Measurements from ENCODE around the gene DCDC1.

Gene DCDC1

DNA sequence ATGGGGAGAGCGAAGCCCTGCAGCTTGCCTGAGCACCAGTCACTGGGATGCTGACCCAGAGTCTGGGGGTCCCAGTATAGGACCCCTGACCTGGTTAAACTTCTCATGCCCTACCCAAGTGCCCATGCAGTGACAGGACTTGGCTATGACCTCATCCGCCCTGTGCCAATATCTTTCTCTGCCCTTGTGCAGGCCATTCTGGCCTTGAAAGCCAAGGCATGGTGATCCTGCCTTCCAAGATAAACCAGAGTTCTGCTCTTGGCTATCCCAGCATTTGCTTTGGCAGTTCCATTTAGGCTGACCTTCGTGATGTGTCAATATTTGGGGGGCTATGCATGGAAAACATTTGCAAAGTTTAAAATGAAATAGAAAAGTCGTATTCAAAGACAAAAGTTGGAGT is 542.6 kb downstream of the DCDC1 start:
- DNase-seq, result no peak

DNA sequence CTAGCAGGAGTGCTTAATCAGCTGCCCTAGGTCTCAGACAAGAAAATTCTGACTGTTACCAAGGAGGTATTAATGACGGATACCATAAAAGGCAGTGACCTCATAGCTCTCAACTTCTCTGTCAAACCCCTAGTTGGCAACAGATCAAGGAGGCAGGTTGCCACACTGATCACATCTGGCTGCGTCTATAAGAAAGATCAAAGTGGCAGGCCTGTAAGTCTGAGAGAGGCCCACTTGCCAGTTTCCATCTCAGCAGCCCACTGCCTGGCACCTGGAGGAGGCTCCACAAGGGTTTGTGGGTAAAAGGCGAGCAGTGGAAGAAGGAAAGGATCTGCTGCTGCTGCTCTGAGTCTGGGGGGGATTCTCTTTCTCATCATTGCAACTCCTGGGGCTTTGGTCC is 543.8 kb downstream of the DCDC1 start:
- DNase-seq, result no peak

DNA sequence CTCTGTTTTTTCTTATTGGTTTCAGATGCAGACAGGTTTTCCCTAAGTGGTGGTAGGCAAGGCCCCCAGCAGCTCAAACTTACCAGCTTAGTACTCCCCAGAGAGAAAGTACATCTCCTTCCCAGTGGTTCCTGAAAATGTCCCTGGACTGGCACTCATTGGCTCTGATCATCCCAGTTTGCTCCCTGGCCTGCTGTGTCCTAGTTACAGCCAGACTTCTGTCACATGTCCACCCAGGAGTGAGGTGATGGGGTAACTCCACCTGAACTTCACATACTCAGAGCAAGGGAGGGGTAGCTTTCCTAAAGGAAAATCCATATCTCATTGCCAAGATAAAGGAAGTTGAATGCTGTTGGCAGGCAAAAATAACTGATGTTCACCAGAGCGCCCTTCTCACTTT is 546.4 kb downstream of the DCDC1 start:
- no peak for DNase-seq

DNA sequence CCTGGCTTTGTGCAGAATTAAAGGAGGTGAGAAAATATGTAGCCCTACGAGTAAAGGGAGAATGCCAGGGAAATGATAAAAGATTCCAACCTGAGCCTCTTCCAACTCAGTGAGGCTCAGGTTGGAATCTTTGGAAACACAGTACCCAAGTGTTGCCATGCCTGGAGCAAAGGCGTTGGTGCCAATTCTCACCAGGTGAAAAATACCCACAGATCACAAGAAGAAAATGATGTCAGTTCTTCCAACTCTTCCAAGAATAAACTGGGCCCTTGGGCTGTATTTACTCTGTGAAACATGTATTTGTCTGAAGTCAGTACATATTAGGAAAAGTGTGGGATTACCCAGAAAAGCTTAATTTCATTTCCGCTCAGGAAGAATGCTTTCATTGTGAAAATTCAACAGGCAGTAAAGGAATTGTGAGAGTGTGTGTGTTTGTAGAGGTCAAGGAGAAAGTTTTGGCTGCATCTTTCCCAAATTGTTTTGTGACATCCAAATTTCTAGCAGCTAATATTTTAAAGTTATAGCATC is 548.0 kb downstream of the DCDC1 start:
- DNase-seq, result no peak

DNA sequence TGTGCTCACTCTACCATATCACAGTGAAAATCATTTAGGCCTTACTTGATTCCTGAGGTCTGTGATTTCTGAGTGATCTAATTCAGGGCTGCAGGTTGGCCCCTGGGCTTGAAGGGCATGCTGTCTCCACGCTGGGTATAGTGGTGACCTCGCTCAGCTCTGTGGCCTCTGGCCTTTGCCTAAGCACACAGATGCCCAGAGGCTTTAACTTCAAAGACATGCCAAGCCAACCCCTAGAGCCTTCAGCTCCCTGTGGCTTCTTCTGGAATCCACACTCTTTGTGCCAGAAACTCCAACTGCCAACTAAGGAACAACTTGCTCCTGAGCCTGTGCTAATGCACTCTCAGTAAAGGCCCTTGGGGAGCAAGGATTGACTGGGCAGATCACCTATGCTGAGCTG is 550.8 kb downstream of the DCDC1 start:
- no peak for DNase-seq

DNA sequence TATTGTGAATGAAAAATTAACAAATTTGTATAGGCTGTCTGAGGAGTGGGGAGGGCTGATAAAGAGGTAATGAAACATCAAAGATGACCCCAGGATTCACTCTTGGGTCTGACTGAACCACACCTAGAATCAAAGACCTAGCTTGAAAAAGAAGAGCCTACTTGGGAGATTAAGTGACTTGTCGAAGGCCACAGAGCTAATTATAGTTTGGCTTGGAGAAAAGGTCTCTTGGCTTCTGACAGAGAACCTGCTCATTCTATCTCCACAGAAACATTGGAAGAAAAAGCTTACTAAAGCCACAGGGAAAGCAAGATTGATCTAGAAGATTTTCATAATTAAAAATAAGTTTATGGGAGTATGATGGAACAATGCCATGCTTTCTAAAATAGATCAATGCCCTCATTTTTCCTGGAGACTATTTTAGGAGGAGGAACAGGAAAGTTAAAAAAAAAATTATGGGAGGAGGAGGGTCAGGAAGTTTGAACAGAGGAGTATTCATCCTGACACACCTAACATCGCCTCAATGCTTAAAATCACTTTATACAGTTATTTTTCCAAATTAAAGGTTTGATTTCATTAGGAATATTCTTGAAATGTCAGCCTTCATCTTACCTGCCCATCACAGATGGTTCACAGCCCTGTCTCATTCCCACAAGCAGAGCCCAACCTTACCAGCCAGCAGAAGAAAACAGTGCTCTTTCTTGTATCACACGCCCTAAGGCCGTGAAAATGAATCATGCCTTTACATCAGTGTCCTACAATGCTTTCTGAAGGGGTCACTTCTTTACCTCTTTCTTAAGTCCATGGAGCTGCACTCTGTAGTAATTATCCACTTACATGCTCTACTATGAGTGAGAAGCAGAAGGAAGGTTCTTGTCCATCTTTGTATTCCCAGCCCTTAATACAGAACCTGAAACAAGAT is 552.3 kb downstream of the DCDC1 start:
- no peak for DNase-seq

DNA sequence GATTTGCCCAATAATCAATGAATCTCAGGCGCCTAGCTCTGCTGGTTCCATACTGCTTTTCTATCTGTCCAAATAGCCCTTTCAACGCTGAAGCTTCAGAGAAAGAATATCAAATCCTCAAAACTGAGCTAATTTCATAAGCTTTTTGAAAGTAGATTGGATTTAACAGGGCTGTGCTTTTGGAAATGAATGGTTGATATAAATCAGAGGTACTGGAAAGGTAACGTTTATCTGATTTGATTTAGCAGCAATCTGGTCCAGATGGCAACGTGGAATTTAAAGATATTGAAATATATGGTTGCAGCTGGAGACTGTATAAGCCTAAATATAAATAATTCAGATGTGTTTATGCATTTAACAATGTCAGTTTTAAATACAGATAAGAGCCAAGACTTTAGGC is 553.9 kb downstream of the DCDC1 start:
- DNase-seq, result no peak

DNA sequence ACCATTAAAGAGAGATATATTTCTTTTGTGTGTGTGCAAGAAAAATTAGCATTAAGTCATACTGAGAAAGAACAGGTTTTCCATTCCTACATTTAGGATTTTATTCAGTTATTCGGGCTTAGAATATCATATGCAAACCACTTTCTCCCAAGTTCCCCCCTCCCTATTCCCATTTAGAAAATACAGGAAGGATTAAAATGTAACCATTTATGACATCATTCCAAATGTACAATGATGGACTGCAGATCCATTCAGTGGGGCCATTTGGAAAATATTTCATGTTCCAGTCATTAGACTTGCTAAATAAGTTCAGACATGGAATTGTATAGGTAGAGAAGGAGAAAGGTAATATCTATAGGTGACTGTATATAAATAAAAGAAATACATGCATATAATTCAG is 554.8 kb downstream of the DCDC1 start:
- no peak for DNase-seq
